Fibroblast of villous mesenchyme (primary cell): ENCODE data around the gene FADS1. TPM values are rescaled to one million over a fixed set of nuclear protein-coding genes. Genes with fewer than 3 reads are reported as not detected.

Experiments used
- DNase-seq: peaks from one replicate; pipeline ENCODE4 v3.0.0-alpha.2; 2010; ENCODE audit warnings: low read depth
- H3K4me3 ChIP-seq: 2 replicates; pipeline ENCODE4 v1.5.1; 2011; ENCODE audit warnings: low read depth, mild to moderate bottlenecking, low read length
- CTCF ChIP-seq: IDR thresholded peaks from 2 replicates; pipeline ENCODE4 v1.5.1; 2012; ENCODE audit warnings: low read depth, mild to moderate bottlenecking, low read length; ENCODE audit not compliant: insufficient read depth
- total RNA-seq: library from RNA; depleted of rRNA; stranded (reverse); fragments of >200 nt; gene quantifications from 2 replicates; pipeline ENCODE4 v1.2.3, GENCODE V29; 2012

Gene FADS1
- total RNA-seq, 1 donor: 244 TPM

GRCh38 chr11:61811831-61812230 lies 5.0 kb downstream of the FADS1 start:
- TF ChIP-seq CTCF: no peak
- no peak for DNase-seq
- H3K4me3 ChIP-seq: no peak overlapping the region

- no peak for DNase-seq
- TF ChIP-seq CTCF: no peak
- H3K4me3 ChIP-seq: no peak overlapping the region
These were observed 6.1 kb downstream of the FADS1 start for GRCh38 chr11:61810671-61811175.

- DNase-seq: no peak
- TF ChIP-seq CTCF: no peak
- H3K4me3 ChIP-seq: no peak overlapping the region
These were observed 10.0 kb downstream of the FADS1 start for GRCh38 chr11:61806785-61807184.

GRCh38 chr11:61805146-61805545 lies 11.7 kb downstream of the FADS1 start:
- no peak for TF ChIP-seq CTCF
- H3K4me3 ChIP-seq: no peak overlapping the region
- no peak for DNase-seq

- H3K4me3 ChIP-seq: no peak overlapping the region
- TF ChIP-seq CTCF: no peak
- DNase-seq: peak; percentile 14
These were observed 12.7 kb downstream of the FADS1 start for GRCh38 chr11:61803889-61804647.

- no peak for DNase-seq
- TF ChIP-seq CTCF: no peak
- H3K4me3 ChIP-seq: no peak overlapping the region
These were observed 14.2 kb downstream of the FADS1 start for GRCh38 chr11:61802605-61803004.
